Heart left ventricle (tissue), 13 donors: ENCODE results near the gene IGF1R.

Experiments used
- POLR2A ChIP-seq, 2 donors: fragments of 450-650 bp; IDR thresholded peaks; one replicate each; pipeline ENCODE4 v1.6.1; 2017; ENCODE audit warnings: antibody characterized with exemption in 2 of 2, mild to moderate bottlenecking in 2 of 2, moderate library complexity in 2 of 2
- TF ChIP-seq, protein P1 (sequence below), 12 donors: fragments of 200-600 bp; sonication (generic) in 4 of 12; IDR thresholded peaks; one replicate each; pipeline versions ENCODE4 v1.5.0 to v1.8.0; 2018 to 2022; ENCODE audit warnings: antibody characterized with exemption in 12 of 12, mild to moderate bottlenecking in 5 of 12
- donor health status: ischemic (EF 13 %, LVEDD 7.1; RV severe dilation, severe dysfunction).
- donor health status: DM: no; HTN: yes; CAD: no.
- donor health status: DM: no; HTN: no; CAD: no.
- donor health status: ischemic (EF 25% LVEDD 6.9; RV normal size, moderate dysfunction).
- donor health status: ischemic (EF 25% LVEDD 5.7; RV mildly dilated, moderate dysfunction).
- donor health status: ischemic (EF 35%, LVEDD 5.7; RV mildly dilated, moderate dysfunction).
- donor health status: nonischemic (EF 11% LVEDD 7.7; RV severe dilation, severe dysfunction).
- donor health status: DM: yes; HTN: yes; CAD: no.
- donor health status: PGD.
- donor health status: ischemic (EF 29% LVEDD 5.4; RV normal size, mild dysfunction).
- donor health status: nonischemic (EF 23%, LVEDD 6.1; RV moderate dilation, normal function).

DNA sequence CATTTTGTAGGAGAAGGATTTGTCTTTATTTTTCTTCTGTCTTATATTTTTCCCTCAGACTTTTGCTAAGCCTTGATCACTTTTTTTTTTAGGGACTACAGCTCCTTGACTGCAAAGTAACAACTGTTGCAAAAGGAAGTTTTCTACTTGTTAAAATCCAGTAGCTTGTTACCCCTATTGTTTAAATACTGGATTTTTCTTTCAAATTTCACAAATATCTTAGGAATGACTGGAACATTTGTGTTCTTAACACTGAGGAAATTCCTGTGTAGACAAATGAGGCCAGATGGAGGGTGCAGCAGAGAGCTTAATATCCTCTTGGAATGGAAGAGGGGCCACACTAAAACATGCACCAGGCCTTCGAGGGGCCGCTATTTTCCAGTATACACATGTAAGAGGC is 362.4 kb downstream of the IGF1R start:
- TF ChIP-seq, protein P1, sequence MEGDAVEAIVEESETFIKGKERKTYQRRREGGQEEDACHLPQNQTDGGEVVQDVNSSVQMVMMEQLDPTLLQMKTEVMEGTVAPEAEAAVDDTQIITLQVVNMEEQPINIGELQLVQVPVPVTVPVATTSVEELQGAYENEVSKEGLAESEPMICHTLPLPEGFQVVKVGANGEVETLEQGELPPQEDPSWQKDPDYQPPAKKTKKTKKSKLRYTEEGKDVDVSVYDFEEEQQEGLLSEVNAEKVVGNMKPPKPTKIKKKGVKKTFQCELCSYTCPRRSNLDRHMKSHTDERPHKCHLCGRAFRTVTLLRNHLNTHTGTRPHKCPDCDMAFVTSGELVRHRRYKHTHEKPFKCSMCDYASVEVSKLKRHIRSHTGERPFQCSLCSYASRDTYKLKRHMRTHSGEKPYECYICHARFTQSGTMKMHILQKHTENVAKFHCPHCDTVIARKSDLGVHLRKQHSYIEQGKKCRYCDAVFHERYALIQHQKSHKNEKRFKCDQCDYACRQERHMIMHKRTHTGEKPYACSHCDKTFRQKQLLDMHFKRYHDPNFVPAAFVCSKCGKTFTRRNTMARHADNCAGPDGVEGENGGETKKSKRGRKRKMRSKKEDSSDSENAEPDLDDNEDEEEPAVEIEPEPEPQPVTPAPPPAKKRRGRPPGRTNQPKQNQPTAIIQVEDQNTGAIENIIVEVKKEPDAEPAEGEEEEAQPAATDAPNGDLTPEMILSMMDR (IDR thresholded peaks at IDR 0.05), result no peak
- TF ChIP-seq POLR2A (IDR thresholded peaks at IDR 0.05), result no peak
